Activated CD8-positive, alpha-beta T cell treated with anti-CD3 and anti-CD28 coated beads for 36 hours (primary cell): ENCODE results near the gene VSTM2L. TPM values are rescaled to one million over a fixed set of nuclear protein-coding genes. Genes with fewer than 3 reads are reported as not detected.

Experiments
- ATAC-seq: fragments of 200-7000 bp; cut with Tn5 transposase; one replicate; pipeline ENCODE4 v1.10.0; 2021; ENCODE audit warnings: mild to moderate bottlenecking, moderate library complexity
- CTCF ChIA-PET: fragments of 350-600 bp; sonication (Branson Sonifier 250); formaldehyde crosslinking; loops from one replicate; lab custom pipeline; 2021; ENCODE audit warnings: antibody characterized with exemption; lab: Charles Lee
- POLR2A ChIA-PET: fragments of 350-600 bp; sonication (Branson Sonifier 250); formaldehyde crosslinking; loops from one replicate; lab custom pipeline; 2021; ENCODE audit warnings: antibody characterized with exemption; lab: Charles Lee
- DNase-seq: peaks from one replicate; pipeline ENCODE4 v3.0.0-alpha.2; 2020
- H3K27ac Mint-ChIP-seq: one replicate; pipeline ENCODE4 v1.8.0; 2021; ENCODE audit warnings: mild to moderate bottlenecking, mixed read lengths
- H3K27me3 Mint-ChIP-seq: one replicate; pipeline ENCODE4 v1.8.0; 2021; ENCODE audit warnings: mixed read lengths
- H3K36me3 Mint-ChIP-seq: one replicate; pipeline ENCODE4 v1.8.0; 2021; ENCODE audit warnings: low read depth, mixed read lengths
- H3K4me1 Mint-ChIP-seq: one replicate; pipeline ENCODE4 v1.8.0; 2021; ENCODE audit warnings: low read depth, mixed read lengths
- H3K4me3 Mint-ChIP-seq: one replicate; pipeline ENCODE4 v1.8.0; 2021; ENCODE audit warnings: mild to moderate bottlenecking, moderate library complexity, mixed read lengths
- H3K9me3 Mint-ChIP-seq: one replicate; pipeline ENCODE4 v1.8.0; 2021; ENCODE audit warnings: mixed read lengths
- CTCF ChIP-seq: fragments of 200-600 bp; IDR thresholded peaks from one replicate; pipeline ENCODE4 v1.8.0; 2022; ENCODE audit warnings: antibody characterized with exemption, mild to moderate bottlenecking
- intact Hi-C: fragments of 100-400 bp; cut with micrococcal nuclease; formaldehyde crosslinking; loops from one replicate; pipeline ENCODE4 v1.10.0; 2022
- total RNA-seq, 2 experiments: library from RNA; stranded (reverse); gene quantifications; one replicate each; pipeline ENCODE4 v1.2.3, GENCODE V29; 2021

Gene VSTM2L
- total RNA-seq, 2 experiments from 2014 or later = not detected

- ATAC-seq (no peak), DNase-seq (no peak)
- H3K4me1 Mint-ChIP-seq = no peaks in the 10 kb centered on the region
- no peaks in the 10 kb centered on the region for H3K27me3 Mint-ChIP-seq
- no peak overlapping the region for H3K4me3 Mint-ChIP-seq
- ChIA-PET POLR2A (no interaction called here), CTCF (no interaction called here)
- intact Hi-C loops = no loop called here
- TF ChIP-seq CTCF = no peak
- no peak overlapping the region for H3K27ac Mint-ChIP-seq
- peaks cover 7% of the 10 kb centered on the region for H3K36me3 Mint-ChIP-seq
- peaks cover 15% of the 10 kb centered on the region for H3K9me3 Mint-ChIP-seq
Observed at GRCh38 chr20:37970856-37971245, 67.9 kb downstream of the VSTM2L start.

- ATAC-seq (no peak), DNase-seq (no peak)
- TF ChIP-seq CTCF = no peak
- H3K4me3 Mint-ChIP-seq = no peak overlapping the region
- intact Hi-C loops = no loop called here
- ChIA-PET POLR2A (no interaction called here), CTCF (no interaction called here)
- H3K27me3 Mint-ChIP-seq = no peaks in the 10 kb centered on the region
- peaks cover 10% of the 10 kb centered on the region for H3K9me3 Mint-ChIP-seq
- peaks cover under 1% of the 10 kb centered on the region for H3K4me1 Mint-ChIP-seq
- H3K27ac Mint-ChIP-seq = no peak overlapping the region
- H3K36me3 Mint-ChIP-seq = peaks cover 5% of the 10 kb centered on the region
Observed at GRCh38 chr20:37971561-37972127, 68.7 kb downstream of the VSTM2L start.

- CTCF ChIA-PET = no interaction called here
- POLR2A ChIA-PET = no interaction called here
- no peak overlapping the region for H3K27ac Mint-ChIP-seq
- intact Hi-C loops = no loop called here
- DNase-seq (no peak), ATAC-seq (no peak)
- H3K27me3 Mint-ChIP-seq = no peaks in the 10 kb centered on the region
- H3K4me3 Mint-ChIP-seq = no peak overlapping the region
- H3K4me1 Mint-ChIP-seq = peaks cover 5% of the 10 kb centered on the region
- H3K9me3 Mint-ChIP-seq = peaks cover 10% of the 10 kb centered on the region
- no peak for TF ChIP-seq CTCF
- H3K36me3 Mint-ChIP-seq = peaks cover 6% of the 10 kb centered on the region
Observed at GRCh38 chr20:37972256-37973058, 69.5 kb downstream of the VSTM2L start.

GRCh38 chr20:37973059-37973910 lies 70.4 kb downstream of the VSTM2L start:
- H3K36me3 Mint-ChIP-seq = peaks cover 6% of the 10 kb centered on the region
- intact Hi-C loops = no loop called here
- no peak for TF ChIP-seq CTCF
- no peak overlapping the region for H3K4me3 Mint-ChIP-seq
- H3K27me3 Mint-ChIP-seq = no peaks in the 10 kb centered on the region
- no peak for DNase-seq
- ChIA-PET POLR2A (no interaction called here), CTCF (interaction anchor here (2.0 kb wide), 1 partner anchor 19 kb away, joined by 4 read pairs; no protein-coding TSS in a partner anchor)
- no peak for ATAC-seq
- peaks cover 8% of the 10 kb centered on the region for H3K9me3 Mint-ChIP-seq
- peaks cover 10% of the 10 kb centered on the region for H3K4me1 Mint-ChIP-seq
- H3K27ac Mint-ChIP-seq = no peak overlapping the region
